HG03095 (cell line): ENCODE results near the gene SIPA1L2.
"Not testable (repeated sequence)": the region's sequence is repeated elsewhere in the genome, so short reads cannot be mapped to it uniquely, and the experiment has no call there.

Experiments used
- ATAC-seq: cut with Tn5 transposase; IDR thresholded peaks from one replicate; pipeline ENCODE4 v1.9.1; 2021; ENCODE audit warnings: moderate library complexity; ENCODE audit not compliant: unreplicated experiment

The SIPA1L2 gene

GRCh38 chr1:232620356-232620969 is 9.5 kb downstream of the SIPA1L2 start:
- no peak for ATAC-seq

GRCh38 chr1:232617237-232617636 is 12.7 kb downstream of the SIPA1L2 start:
- ATAC-seq = no peak

GRCh38 chr1:232615306-232615800 is 14.6 kb downstream of the SIPA1L2 start:
- no peak for ATAC-seq

GRCh38 chr1:232614811-232615210 is 15.1 kb downstream of the SIPA1L2 start:
- ATAC-seq = no peak

DNA sequence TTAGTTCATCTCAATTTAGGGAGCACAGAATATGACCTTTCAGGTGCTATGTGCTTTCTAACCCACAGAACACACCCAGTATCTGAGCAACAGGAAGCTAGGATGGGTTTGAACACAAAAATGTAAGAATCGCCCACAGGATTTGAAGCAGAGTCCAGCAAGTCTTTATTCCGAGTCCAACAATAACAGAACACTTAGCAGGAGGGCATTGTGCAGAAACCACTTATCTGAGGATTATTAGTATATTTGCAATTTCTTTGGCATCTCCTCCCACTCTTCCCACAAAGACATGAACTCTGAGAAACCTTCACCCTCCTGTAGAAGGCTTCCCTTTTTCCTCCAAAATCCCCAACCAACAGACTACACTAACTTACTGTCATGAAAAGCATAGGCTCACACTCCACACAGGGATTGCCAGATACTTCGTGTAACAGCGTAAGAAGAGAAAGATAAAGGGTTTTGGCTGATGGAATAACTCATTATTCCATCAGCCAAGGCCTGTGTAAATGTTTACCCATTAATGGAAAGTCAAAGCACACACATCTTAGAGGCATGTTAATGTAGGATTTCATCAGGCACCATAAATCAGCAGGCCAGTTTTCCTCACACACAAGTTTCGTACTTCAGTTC is 16.1 kb downstream of the SIPA1L2 start:
- no peak for ATAC-seq

DNA sequence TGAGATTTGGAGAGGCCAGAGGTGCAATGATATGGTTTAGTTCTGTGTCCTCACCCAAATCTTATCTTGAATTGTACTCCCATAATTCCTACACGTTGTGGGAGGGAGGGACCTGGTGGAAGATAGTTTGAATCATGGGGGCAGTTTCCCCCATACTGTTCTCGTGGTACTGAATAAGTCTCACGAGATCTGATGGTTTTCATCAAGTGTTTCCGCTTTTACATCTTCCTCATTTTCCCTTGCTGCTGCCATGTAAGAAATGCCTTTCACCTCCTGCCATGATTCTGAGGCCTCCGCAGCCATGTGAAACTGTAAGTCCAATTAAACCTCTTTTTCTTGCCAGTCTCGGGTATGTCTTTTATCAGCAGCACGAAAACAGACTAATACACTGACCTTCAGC is 17.1 kb downstream of the SIPA1L2 start:
- not testable (repeated sequence) for ATAC-seq

- no peak for ATAC-seq
These were observed 18.1 kb downstream of the SIPA1L2 start for GRCh38 chr1:232611834-232612233.

DNA sequence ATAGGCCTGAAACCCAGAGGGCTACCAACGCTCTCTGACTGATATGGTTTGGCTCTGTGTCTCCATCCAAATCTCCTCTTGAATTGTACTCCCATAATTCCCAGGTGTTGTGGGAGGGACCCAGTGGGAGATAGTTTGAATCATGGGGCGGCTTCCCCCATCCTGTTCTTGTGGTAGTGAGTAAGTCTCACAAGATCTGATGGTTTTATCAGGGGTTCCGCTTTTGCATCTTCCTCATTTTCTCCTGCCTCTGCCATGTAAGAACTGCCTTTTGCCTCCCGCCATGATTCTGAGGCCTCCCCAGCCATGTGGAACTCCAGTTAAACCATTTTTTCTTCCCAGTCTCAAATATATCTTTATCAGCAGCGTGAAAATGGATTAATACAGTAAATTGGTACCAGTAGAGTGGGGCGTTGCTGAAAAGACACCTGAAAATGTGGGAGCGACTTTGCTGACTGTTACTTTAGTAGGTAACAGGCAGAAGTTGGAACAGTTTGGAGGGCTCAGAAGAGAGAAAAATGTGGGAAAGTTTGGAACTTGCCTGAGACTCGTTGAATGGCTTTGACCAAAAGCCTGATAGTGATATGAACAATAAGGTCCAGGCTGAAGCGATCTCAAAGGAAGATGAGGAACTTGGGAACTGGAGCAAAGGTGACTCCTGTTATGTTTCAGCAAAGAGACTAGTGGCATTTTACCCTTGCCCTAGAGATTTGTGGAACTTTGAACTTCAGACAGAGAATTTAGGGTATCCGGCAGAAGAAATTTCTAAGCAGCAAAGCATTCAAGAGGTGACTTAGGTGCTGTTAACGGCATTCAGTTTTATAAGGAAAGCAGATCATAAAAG is 18.8 kb downstream of the SIPA1L2 start:
- ATAC-seq = not testable (repeated sequence)

- no peak for ATAC-seq
These were observed 19.6 kb downstream of the SIPA1L2 start for GRCh38 chr1:232610192-232610901.

DNA sequence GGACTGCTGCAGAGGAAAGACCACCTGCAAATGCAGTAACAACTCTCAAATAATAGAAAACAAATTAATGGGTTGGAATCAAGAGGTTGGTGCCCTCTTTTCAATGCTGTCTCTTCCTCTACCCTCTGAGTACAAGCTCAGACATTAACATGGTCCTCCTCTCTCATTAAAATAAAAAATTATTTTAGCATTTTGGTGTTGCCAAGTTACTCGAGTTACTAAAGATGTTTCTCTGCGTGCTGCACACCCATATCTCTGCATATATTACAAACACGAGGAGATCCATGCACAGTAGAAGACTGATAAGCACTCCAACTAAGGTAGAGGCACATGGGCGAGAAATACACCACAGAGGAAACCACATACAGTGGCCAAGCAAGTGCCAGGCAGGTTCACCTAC is 21.5 kb downstream of the SIPA1L2 start:
- ATAC-seq = no peak

DNA sequence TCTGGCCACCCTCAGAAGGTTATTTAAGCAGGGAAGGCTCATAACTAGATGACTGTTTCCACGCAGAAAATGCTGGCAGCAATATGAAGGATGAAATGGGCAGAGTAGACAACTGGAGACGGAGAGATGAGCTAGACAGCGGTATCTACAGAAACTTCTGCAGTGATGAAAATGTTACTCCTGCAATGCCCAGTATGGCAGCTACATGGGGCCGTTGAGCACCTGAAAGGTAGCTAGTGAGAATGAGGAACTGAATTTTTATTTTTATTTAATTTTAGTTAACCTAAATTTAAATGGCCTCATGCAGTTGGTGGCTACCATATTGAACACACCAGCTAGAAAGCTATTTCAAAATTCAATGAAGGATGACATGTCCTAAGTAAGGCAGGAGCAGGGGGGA is 27.3 kb downstream of the SIPA1L2 start:
- no peak for ATAC-seq

DNA sequence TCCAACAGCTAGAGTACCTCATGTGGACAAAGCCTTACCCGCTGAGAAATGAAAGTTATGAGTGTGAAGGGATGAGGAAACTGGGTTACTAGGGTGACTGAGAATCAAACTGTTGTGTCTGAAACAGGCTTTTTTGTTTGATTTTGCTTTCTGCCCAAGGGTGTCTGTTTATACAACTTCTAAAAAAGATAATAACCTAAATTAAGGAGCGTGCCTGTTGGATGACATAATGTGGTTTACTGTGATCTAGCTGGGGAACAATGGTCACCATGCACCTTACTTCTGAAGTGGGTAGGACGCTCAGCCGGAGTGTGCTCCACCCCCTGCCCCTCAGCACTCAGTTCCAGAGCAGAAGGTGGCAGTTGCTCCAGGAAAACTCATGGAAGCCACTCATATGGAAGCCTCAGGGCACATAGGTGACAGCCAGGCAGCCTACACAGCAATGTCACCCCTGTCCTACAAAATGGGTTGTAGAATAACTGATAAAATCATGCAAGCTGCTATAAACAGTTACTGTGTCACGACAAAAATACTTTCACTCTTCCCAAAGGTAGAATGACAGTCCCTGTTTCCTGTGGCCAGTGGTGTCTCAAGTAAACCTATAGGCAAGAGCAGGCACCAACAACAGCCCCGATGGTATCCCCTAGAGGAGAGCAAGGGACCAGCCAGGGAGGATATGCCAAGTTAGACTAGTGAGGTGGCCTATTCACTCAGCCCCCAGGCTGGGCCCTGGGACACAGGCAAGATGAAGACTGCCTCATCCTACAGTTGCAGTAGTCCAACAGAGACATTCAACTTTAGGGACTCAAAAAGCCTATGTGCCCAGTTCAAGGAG is 29.3 kb downstream of the SIPA1L2 start:
- no peak for ATAC-seq

GRCh38 chr1:232599178-232600041 is 30.5 kb downstream of the SIPA1L2 start:
- peak; percentile 45 for ATAC-seq

DNA sequence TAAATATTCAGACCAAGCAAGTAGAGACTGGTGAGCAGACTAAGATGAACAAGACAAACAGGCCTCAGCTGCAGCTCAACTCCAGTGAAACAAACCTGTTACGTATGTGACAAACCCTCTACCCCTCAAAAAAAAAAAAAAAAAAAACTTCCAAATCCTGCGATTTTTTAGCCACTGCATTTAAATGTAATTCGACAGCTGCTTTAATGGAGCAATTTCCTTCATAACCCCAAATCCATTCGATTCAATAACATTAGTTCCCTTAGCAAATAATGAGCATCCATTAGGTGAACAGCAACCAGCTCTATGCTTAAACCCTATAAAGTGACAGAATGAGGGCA is 31.1 kb downstream of the SIPA1L2 start:
- no peak for ATAC-seq

GRCh38 chr1:232598133-232598532 is 31.8 kb downstream of the SIPA1L2 start:
- ATAC-seq = no peak

DNA sequence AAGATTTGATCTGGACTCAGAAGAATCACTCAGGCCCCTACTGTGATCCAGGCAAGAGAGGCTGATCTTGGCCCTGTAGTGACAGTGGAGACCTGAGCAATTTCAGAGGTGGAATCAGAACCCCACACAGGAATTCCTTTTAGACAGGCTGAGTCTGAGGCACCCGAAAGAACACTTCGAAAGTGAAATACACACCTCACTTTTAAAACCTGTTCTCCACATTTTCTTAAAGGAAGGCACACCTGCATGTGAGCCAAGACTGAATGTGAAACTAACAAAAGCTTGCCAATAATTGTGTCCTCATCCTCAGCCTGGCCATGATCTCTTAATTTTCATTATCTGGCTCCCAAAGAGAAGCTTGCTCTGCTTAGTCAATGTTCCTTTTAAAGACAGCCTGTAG is 32.2 kb downstream of the SIPA1L2 start:
- peak; percentile 53 for ATAC-seq

DNA sequence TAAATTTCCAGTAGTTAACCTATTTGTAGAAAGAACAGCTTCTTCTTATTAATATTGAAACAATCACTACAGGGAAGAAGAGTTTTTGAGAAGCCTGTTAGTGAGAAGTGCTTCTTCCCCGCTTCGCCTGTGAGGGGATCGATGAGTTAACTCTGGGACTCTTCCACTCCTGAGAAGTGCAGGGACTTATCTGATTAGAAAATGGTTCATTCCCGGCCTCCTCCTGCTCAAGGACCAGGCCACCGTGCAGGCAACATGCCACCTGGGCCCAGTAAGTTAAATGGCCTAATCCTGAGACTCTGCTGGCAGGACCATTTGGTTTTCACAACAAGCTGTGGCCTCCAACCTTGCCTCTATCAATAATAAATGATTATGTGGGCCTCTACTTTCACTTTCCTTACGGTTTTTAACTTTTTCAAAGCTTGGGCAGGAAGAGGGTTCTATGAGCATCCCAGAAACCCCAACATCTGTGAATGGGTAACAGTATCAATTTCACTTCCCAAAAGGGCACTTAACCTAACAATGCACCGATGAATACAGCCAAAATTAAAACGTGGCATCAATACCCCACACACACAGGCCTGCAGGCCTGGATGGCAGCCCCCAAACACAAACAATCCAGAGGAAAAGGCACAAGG is 33.1 kb downstream of the SIPA1L2 start:
- peak; percentile 28 for ATAC-seq

DNA sequence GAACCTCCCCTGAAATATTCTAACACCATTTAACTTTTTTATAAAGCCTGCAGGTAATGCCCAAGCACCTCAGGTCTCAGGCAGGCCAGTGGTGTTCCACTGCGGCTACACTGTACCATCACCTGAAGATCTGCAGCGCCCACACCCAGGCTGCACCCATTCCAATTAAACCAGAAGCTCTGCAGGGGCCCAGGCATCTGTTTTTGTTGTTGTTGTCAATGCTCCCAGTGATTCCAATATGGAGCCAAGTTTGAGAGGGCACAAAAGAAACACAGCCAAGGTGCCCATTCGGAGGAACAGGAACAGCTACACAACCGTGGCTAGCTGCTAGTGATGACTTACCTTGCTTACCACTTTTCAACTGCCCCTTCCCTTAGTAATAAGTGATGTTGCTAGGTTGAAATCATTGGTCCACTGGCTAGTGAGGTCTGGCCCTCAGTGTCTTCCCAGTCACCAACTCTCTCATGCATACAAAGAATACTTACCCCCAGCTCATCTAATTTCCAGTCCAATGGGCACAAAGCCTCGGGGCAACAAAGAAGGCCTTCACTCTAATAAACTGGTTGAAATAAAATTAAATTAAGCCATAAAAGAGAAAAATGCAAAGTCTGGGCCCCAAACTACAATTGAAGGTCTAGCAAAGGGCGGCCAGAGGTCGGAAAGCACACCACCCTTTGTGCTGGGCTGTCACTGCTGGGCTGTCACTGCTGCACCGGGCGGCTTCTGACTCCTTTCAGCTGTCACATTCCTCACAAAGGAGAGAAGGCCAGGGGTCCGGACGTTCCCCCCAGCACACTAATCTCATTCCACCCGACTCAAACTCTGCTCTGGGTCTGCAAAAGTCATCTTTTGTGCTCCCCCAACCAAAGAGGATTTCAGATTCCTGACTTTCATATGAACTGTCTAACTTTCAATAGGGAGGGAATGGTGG is 34.9 kb downstream of the SIPA1L2 start:
- no peak for ATAC-seq
